ENCODE results near the gene NTMT1.
A peak's percentile ranks its signal among the peaks of the same experiment; 100 is the strongest.
"Not testable (repeated sequence)": the region's sequence is repeated elsewhere in the genome, so short reads cannot be mapped to it uniquely, and the experiment has no call there.

The NTMT1 gene

GRCh38 chr9:129586245-129586644 lies 39.7 kb upstream of the NTMT1 start:
- no CpG with 5 or more reads among the region's 1 CpG for WGBS, 2 experiments (ENCODE audit: insufficient coverage in 2 of 2)
- Histone ChIP-seq H3K4me1 (ENCODE audit: control insufficient read depth, insufficient read depth, low read length, poor library complexity, severe bottlenecking) (peaks cover 3% of the 10 kb centered on the region), H3K36me3 (ENCODE audit: control insufficient read depth, insufficient read depth, low read length) (no peaks in the 10 kb centered on the region), H3K9me3 (ENCODE audit: control insufficient read depth, low read length) (no peaks in the 10 kb centered on the region), H3K4me3 (ENCODE audit: extremely low read depth, insufficient read depth, low read length, poor library complexity, severe bottlenecking) (no peak overlapping the region), H3K27ac (ENCODE audit: low read depth, low read length, severe bottlenecking) (no peak overlapping the region)

GRCh38 chr9:129586685-129587084 lies 39.3 kb upstream of the NTMT1 start:
- H3K9me3 ChIP-seq (ENCODE audit: control insufficient read depth, low read length) = no peaks in the 10 kb centered on the region
- H3K4me3 ChIP-seq (ENCODE audit: extremely low read depth, insufficient read depth, low read length, poor library complexity, severe bottlenecking) = no peak overlapping the region
- WGBS, 2 experiments (ENCODE audit: insufficient coverage in 2 of 2) = 75 to 88% methylated on average over 3 to 4 of the region's 8 CpGs
- H3K27ac ChIP-seq (ENCODE audit: low read depth, low read length, severe bottlenecking) = no peak overlapping the region
- H3K36me3 ChIP-seq (ENCODE audit: control insufficient read depth, insufficient read depth, low read length) = no peaks in the 10 kb centered on the region
- peaks cover 4% of the 10 kb centered on the region for H3K4me1 ChIP-seq (ENCODE audit: control insufficient read depth, insufficient read depth, low read length, poor library complexity, severe bottlenecking)

- Histone ChIP-seq H3K9me3 (ENCODE audit: control insufficient read depth, low read length) (no peaks in the 10 kb centered on the region), H3K4me3 (ENCODE audit: extremely low read depth, insufficient read depth, low read length, poor library complexity, severe bottlenecking) (no peak overlapping the region)
- WGBS, 2 experiments (ENCODE audit: insufficient coverage in 2 of 2) = 88 to 92% methylated on average over 17 to 19 of the region's 23 CpGs
Observed at GRCh38 chr9:129587487-129588262, 38.3 kb upstream of the NTMT1 start.

GRCh38 chr9:129590466-129590865 lies 35.5 kb upstream of the NTMT1 start:
- Histone ChIP-seq H3K4me1 (ENCODE audit: control insufficient read depth, insufficient read depth, low read length, poor library complexity, severe bottlenecking) (peaks cover 9% of the 10 kb centered on the region), H3K27ac (ENCODE audit: low read depth, low read length, severe bottlenecking) (no peak overlapping the region), H3K9me3 (ENCODE audit: control insufficient read depth, low read length) (no peaks in the 10 kb centered on the region), H3K36me3 (ENCODE audit: control insufficient read depth, insufficient read depth, low read length) (no peaks in the 10 kb centered on the region), H3K4me3 (ENCODE audit: extremely low read depth, insufficient read depth, low read length, poor library complexity, severe bottlenecking) (no peak overlapping the region)
- 70 to 82% methylated on average over 3 to 6 of the region's 6 CpGs for WGBS, 2 experiments (ENCODE audit: insufficient coverage in 2 of 2)

More at GRCh38 chr9:129587487-129588262, 38.3 kb upstream of the NTMT1 start:
- Histone ChIP-seq H3K36me3 (ENCODE audit: control insufficient read depth, insufficient read depth, low read length) (no peaks in the 10 kb centered on the region), H3K4me1 (ENCODE audit: control insufficient read depth, insufficient read depth, low read length, poor library complexity, severe bottlenecking) (peaks cover 9% of the 10 kb centered on the region), H3K27ac (ENCODE audit: low read depth, low read length, severe bottlenecking) (no peak overlapping the region)

- H3K4me1 ChIP-seq (ENCODE audit: control insufficient read depth, insufficient read depth, low read length, poor library complexity, severe bottlenecking) = peaks cover 15% of the 10 kb centered on the region
- H3K36me3 ChIP-seq (ENCODE audit: control insufficient read depth, insufficient read depth, low read length) = no peaks in the 10 kb centered on the region
- H3K9me3 ChIP-seq (ENCODE audit: control insufficient read depth, low read length) = no peaks in the 10 kb centered on the region
- H3K4me3 ChIP-seq (ENCODE audit: extremely low read depth, insufficient read depth, low read length, poor library complexity, severe bottlenecking) = no peak overlapping the region
- 34 to 49% methylated on average over 4 to 5 of the region's 5 CpGs for WGBS, 2 experiments (ENCODE audit: insufficient coverage in 2 of 2)
- H3K27ac ChIP-seq (ENCODE audit: low read depth, low read length, severe bottlenecking) = no peak overlapping the region
Observed at GRCh38 chr9:129591916-129592315, 34.0 kb upstream of the NTMT1 start.

GRCh38 chr9:129592790-129593189 lies 33.2 kb upstream of the NTMT1 start:
- H3K9me3 ChIP-seq (ENCODE audit: control insufficient read depth, low read length); H3K36me3 ChIP-seq (ENCODE audit: control insufficient read depth, insufficient read depth, low read length); H3K4me3 ChIP-seq (ENCODE audit: extremely low read depth, insufficient read depth, low read length, poor library complexity, severe bottlenecking); H3K27ac ChIP-seq (ENCODE audit: low read depth, low read length, severe bottlenecking): not testable (repeated sequence)
- WGBS, 2 experiments (ENCODE audit: insufficient coverage in 2 of 2) = 88 to 89% methylated on average over 8 to 10 of the region's 10 CpGs
- H3K4me1 ChIP-seq (ENCODE audit: control insufficient read depth, insufficient read depth, low read length, poor library complexity, severe bottlenecking) = peaks cover 15% of the 10 kb centered on the region

- Histone ChIP-seq H3K36me3 (ENCODE audit: control insufficient read depth, insufficient read depth, low read length) (no peaks in the 10 kb centered on the region), H3K4me1 (ENCODE audit: control insufficient read depth, insufficient read depth, low read length, poor library complexity, severe bottlenecking) (peaks cover 24% of the 10 kb centered on the region), H3K4me3 (ENCODE audit: extremely low read depth, insufficient read depth, low read length, poor library complexity, severe bottlenecking) (no peak overlapping the region), H3K9me3 (ENCODE audit: control insufficient read depth, low read length) (no peaks in the 10 kb centered on the region), H3K27ac (ENCODE audit: low read depth, low read length, severe bottlenecking) (no peak overlapping the region)
- 95 to 97% methylated on average over 6 of the region's 7 CpGs for WGBS, 2 experiments (ENCODE audit: insufficient coverage in 2 of 2)
Observed at GRCh38 chr9:129594632-129595031, 31.3 kb upstream of the NTMT1 start.

- 75 to 100% methylated on average over 3 of the region's 5 CpGs for WGBS, 2 experiments (ENCODE audit: insufficient coverage in 2 of 2)
- Histone ChIP-seq H3K9me3 (ENCODE audit: control insufficient read depth, low read length) (no peaks in the 10 kb centered on the region), H3K27ac (ENCODE audit: low read depth, low read length, severe bottlenecking) (no peak overlapping the region), H3K4me3 (ENCODE audit: extremely low read depth, insufficient read depth, low read length, poor library complexity, severe bottlenecking) (no peak overlapping the region), H3K4me1 (ENCODE audit: control insufficient read depth, insufficient read depth, low read length, poor library complexity, severe bottlenecking) (peaks cover 26% of the 10 kb centered on the region), H3K36me3 (ENCODE audit: control insufficient read depth, insufficient read depth, low read length) (no peaks in the 10 kb centered on the region)
Observed at GRCh38 chr9:129595311-129595741, 30.6 kb upstream of the NTMT1 start.

GRCh38 chr9:129595903-129596540 lies 29.9 kb upstream of the NTMT1 start:
- H3K36me3 ChIP-seq (ENCODE audit: control insufficient read depth, insufficient read depth, low read length) = no peaks in the 10 kb centered on the region
- H3K9me3 ChIP-seq (ENCODE audit: control insufficient read depth, low read length) = no peaks in the 10 kb centered on the region
- WGBS, 2 experiments (ENCODE audit: insufficient coverage in 2 of 2) = 81 to 100% methylated on average over 1 to 4 of the region's 6 CpGs
- peak overlapping the region; percentile 81 for H3K27ac ChIP-seq (ENCODE audit: low read depth, low read length, severe bottlenecking)
- H3K4me1 ChIP-seq (ENCODE audit: control insufficient read depth, insufficient read depth, low read length, poor library complexity, severe bottlenecking) = peaks cover 28% of the 10 kb centered on the region
- H3K4me3 ChIP-seq (ENCODE audit: extremely low read depth, insufficient read depth, low read length, poor library complexity, severe bottlenecking) = peak overlapping the region; percentile 46

GRCh38 chr9:129596541-129597331 lies 29.2 kb upstream of the NTMT1 start:
- 4 to 8% methylated on average over 3 to 15 of the region's 33 CpGs for WGBS, 2 experiments (ENCODE audit: insufficient coverage in 2 of 2)
- peak overlapping the region; percentile 81 for H3K27ac ChIP-seq (ENCODE audit: low read depth, low read length, severe bottlenecking)
- H3K4me1 ChIP-seq (ENCODE audit: control insufficient read depth, insufficient read depth, low read length, poor library complexity, severe bottlenecking) = peaks cover 27% of the 10 kb centered on the region
- H3K4me3 ChIP-seq (ENCODE audit: extremely low read depth, insufficient read depth, low read length, poor library complexity, severe bottlenecking) = peak overlapping the region; percentile 46
- no peaks in the 10 kb centered on the region for H3K36me3 ChIP-seq (ENCODE audit: control insufficient read depth, insufficient read depth, low read length)
- no peaks in the 10 kb centered on the region for H3K9me3 ChIP-seq (ENCODE audit: control insufficient read depth, low read length)
